HEK293T (cell line): Measurements from ENCODE around the gene SOX4.

ENCODE experiments used
- BHLHE40 ChIP-seq: fragments of 450-650 bp; IDR thresholded peaks from 2 replicates; pipeline ENCODE4 v1.6.1; 2016; ENCODE audit warnings: mild to moderate bottlenecking, moderate library complexity, borderline replicate concordance
- ELF4 ChIP-seq: fragments of 450-650 bp; IDR thresholded peaks from 2 replicates; pipeline ENCODE4 v1.6.1; 2017; ENCODE audit warnings: antibody characterized with exemption
- FOXA1 ChIP-seq: fragments of 450-650 bp; IDR thresholded peaks from 2 replicates; pipeline ENCODE4 v1.6.1; 2016; ENCODE audit warnings: mild to moderate bottlenecking
- FOXM1 ChIP-seq: fragments of 450-650 bp; IDR thresholded peaks from 2 replicates; pipeline ENCODE4 v1.6.1; 2017; ENCODE audit warnings: mild to moderate bottlenecking, borderline replicate concordance
- HDGF ChIP-seq: fragments of 450-650 bp; IDR thresholded peaks from 2 replicates; pipeline ENCODE4 v1.6.1; 2017; ENCODE audit warnings: antibody characterized with exemption, borderline replicate concordance
- L3MBTL2 ChIP-seq: fragments of 450-650 bp; conservative IDR thresholded peaks from 2 replicates; pipeline ENCODE4 v1.6.1; 2016; ENCODE audit warnings: mild to moderate bottlenecking
- LEF1 ChIP-seq: fragments of 450-650 bp; IDR thresholded peaks from 2 replicates; pipeline ENCODE4 v1.6.1; 2017; ENCODE audit warnings: mild to moderate bottlenecking, borderline replicate concordance
- SP1 ChIP-seq: fragments of 450-650 bp; IDR thresholded peaks from 2 replicates; pipeline ENCODE4 v1.6.1; 2017
- TF ChIP-seq, protein P1 (sequence below): fragments of 450-650 bp; IDR thresholded peaks from 2 replicates; pipeline ENCODE4 v1.6.1; 2016

DNA sequence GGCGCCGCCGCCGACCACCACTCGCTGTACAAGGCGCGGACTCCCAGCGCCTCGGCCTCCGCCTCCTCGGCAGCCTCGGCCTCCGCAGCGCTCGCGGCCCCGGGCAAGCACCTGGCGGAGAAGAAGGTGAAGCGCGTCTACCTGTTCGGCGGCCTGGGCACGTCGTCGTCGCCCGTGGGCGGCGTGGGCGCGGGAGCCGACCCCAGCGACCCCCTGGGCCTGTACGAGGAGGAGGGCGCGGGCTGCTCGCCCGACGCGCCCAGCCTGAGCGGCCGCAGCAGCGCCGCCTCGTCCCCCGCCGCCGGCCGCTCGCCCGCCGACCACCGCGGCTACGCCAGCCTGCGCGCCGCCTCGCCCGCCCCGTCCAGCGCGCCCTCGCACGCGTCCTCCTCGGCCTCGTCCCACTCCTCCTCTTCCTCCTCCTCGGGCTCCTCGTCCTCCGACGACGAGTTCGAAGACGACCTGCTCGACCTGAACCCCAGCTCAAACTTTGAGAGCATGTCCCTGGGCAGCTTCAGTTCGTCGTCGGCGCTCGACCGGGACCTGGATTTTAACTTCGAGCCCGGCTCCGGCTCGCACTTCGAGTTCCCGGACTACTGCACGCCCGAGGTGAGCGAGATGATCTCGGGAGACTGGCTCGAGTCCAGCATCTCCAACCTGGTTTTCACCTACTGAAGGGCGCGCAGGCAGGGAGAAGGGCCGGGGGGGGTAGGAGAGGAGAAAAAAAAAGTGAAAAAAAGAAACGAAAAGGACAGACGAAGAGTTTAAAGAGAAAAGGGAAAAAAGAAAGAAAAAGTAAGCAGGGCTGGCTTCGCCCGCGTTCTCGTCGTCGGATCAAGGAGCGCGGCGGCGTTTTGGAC lies 2.0 kb downstream of the SOX4 start:
- no peak for TF ChIP-seq ELF4
- no peak for TF ChIP-seq HDGF
- TF ChIP-seq, protein P1, sequence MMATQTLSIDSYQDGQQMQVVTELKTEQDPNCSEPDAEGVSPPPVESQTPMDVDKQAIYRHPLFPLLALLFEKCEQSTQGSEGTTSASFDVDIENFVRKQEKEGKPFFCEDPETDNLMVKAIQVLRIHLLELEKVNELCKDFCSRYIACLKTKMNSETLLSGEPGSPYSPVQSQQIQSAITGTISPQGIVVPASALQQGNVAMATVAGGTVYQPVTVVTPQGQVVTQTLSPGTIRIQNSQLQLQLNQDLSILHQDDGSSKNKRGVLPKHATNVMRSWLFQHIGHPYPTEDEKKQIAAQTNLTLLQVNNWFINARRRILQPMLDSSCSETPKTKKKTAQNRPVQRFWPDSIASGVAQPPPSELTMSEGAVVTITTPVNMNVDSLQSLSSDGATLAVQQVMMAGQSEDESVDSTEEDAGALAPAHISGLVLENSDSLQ, result no peak
- no peak for TF ChIP-seq FOXM1
- TF ChIP-seq FOXA1, result no peak
- TF ChIP-seq L3MBTL2, result peak; percentile 43; the same call in 1 of the 2 replicates
- TF ChIP-seq LEF1, result peak; percentile 62; the same call in 1 of the 2 replicates
- no peak for TF ChIP-seq SP1
- TF ChIP-seq BHLHE40, result no peak
